HG03575 (cell line): Measurements from ENCODE around the gene MEIS1.

ENCODE experiments used
- ATAC-seq: cut with Tn5 transposase; IDR thresholded peaks from one replicate; pipeline ENCODE4 v1.9.1; 2021; ENCODE audit not compliant: unreplicated experiment, insufficient number of reproducible peaks, low FRiP score; ENCODE audit errors: extremely low read depth

Gene MEIS1

DNA sequence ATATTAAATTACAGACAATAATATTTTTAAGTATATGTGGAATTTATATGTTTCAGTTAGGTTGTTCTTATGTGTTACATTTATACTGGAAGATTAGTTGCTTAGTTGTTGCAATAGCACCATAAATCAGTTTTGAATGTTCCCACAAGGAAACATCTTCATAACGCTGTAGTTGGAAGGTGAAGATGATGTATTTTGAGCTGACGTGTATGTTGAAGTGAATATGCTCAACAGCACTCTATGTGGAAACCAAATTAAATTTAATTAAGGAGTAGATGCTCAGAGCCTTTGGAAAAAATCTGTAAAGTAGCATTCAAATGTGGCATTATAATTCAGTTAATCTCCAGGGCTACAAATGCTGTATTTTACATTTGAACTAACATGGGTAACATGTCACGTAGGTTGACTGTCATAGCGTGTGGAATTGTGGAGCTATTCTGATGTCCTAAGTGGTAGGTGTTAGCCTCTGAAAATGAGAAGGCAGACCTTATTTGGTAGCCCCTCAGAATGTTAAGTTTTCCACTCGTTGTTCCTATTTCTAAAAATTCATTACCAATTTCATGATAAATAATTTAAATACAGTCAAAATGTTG lies 88.5 kb downstream of the MEIS1 start:
- ATAC-seq, result no peak

DNA sequence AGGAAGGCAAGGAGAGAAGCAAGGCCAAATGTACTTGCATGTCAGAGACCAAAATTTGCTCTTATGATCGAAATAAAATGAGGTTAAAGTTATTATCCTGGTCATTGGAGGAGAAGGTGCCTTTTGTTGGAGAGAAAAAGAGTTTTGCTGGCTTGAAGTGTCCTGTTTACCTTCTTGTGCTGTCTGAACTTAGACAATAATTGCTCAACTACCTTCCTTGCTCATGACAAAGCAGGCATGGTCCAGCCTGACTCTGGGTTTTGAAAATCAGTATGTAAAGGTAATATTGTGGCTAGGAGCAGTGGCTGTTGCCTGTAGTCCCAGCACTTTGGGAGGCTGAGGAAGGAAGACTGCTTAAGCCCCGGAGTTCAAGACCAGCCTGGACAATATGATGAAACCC lies 89.1 kb downstream of the MEIS1 start:
- no peak for ATAC-seq

DNA sequence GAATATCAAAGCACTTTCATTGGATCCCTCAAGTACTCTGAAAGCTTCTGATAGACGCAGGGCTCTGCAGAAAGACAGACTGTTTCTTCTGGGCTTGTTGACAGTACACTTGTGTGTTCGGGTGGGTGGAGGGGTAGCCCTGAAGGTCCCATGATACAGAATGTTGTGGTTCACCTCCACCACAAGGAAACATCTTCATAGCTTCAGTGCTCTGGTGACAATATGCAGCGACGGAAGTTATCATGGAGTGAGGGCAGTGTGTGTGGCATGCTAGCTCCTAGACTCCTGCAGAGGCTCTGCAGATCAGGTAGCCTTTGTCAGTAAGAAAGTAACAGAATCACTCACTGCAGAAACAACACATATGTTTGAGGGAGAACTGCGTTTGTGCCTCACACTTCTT lies 90.7 kb downstream of the MEIS1 start:
- ATAC-seq, result no peak

DNA sequence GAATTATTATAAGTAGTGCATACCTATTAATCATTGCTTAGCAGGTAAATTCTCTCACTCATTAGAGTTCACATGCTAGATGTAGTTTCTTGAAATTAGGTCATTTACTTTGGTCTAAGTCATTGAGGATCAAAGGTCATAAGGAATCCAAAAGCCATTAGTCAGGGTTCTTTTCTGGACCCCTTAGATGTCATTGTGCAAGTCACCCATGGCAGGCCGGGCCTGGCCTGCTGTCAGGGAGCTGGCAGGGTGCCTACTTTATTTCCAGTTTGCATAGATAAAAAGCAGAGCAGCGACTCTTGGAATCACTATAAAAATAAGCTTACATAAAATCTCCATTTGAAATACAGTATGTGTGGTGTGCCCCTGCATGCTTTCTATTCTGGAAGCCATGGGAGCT lies 91.3 kb downstream of the MEIS1 start:
- ATAC-seq, result no peak

DNA sequence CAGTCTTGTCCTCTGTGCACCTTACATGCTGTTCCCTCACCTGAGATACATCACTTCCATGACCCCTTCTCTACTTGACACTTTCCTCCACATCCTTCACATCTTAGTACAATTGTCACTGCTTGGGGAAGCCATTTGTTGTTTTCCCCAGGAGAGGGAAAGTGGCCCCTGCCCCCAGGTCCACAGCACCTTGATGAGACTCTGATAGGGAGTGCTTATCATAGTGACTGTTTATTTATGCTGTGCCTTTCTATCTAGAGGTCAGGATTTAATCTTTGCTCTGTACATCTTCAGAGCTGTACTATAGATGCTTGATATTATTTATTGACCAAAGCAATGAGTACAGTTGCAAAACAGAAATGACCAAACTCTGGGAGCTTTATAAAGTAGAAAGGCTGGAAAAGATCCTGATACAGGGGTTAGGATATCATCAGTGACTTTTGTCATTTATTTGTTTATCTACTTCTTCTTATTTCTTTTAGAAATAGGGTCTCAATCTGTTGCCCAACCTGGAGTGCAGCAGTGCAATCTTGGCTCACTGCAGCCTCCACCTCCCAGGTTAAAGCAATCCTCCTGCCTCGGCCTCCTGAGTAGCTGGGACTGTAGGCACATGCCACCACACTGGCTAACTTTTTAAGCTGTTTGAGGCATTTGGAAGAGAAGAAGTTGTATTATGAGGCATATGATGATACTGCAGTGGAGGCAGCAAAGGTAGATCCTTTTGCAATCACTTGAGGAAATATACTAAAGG lies 94.2 kb downstream of the MEIS1 start:
- no peak for ATAC-seq

DNA sequence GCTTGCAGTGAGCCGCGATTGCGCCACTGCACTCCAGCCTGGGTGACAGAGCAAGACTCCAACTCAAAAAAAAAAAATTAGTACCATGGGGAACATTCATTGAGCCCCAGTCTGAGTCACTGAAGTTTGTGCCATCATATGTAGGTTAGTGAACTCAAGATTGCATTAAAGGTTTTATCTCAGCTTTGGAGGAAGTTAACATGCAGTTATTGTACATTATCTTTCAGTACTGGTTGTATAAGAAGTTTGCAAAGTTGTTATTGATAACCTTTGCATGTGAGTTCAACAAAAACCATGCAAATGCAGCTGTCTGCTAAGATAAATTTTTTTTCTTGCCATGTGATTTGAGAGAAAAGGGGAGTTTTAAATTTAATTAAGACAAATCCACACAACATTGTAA lies 95.7 kb downstream of the MEIS1 start:
- ATAC-seq, result no peak

DNA sequence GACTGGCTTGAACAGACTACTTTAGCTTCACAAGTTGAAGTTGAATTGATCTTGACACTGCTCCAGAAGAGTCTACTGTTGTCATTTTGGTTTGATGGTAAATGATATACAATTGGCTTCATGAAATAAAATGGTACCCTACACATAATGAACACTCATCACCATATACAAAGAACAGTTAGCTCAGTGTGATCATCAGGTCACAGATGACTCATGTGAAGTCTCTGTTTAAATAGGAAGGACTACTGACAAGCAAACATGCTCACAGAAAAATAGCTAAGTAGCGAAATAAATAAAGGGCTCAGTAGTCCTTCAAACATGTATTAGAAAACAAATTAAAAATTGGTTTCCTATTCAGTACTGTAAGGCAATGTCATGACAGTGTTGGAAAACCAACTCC lies 96.2 kb downstream of the MEIS1 start:
- no peak for ATAC-seq

DNA sequence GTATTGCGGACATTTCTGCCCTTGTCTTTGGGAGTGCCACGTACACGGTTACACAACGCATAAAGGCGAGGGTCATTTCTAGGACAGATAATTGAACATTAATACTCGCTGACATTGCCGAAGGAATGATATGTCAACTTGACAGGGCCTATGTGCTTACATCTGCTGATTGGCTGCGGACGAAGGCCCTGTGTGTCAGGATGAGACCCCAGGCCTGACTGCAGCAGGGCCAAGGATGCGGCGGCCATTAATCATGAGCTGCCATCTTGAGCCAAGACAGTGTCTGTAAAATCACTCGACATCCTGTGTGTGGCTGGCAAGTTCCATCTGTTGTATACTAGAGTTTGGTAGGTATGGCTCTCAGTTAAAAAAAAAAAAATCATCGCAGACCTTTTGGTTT lies 96.6 kb downstream of the MEIS1 start:
- ATAC-seq, result no peak

DNA sequence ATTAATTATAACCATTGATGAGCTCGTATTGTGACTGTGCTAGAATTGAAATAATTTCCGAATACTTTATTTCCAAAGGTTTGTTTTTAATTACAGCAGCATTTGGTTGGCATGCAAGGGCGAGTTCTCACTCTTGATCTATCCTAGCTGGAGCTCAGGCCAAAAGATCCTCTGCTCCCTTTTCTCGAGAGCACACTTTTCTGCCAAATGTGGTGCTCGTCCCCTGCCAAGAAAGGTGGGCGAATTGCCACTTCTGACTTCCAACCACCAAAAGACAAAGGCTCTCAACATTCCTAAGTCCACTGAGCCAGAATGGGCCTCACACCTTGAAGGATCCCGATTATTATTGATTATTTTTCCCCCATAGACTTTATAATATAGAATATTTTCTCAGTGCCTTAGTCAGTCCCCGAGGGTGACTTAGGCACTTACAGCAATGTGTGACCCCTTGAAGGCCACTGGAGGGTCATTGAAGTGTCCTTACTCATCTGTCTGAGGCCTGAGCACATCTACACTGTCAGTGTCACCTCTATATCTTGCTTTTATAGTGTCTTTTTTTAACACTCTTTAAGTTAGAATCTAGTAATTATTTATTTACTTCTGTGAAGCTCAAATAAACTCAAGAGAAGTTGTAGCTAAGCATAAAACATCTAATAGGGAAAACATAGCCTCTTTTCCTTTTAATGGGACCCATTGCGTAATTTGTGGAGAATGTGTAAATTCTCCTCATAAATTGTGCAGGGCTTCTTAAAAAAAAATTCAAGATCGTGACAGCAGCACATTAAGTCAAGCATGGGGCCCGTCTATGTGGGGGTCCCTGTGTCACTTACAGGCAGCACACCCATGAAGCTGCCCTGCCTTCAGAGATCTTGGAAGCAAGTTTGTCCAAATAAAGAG lies 98.3 kb downstream of the MEIS1 start:
- ATAC-seq, result no peak

DNA sequence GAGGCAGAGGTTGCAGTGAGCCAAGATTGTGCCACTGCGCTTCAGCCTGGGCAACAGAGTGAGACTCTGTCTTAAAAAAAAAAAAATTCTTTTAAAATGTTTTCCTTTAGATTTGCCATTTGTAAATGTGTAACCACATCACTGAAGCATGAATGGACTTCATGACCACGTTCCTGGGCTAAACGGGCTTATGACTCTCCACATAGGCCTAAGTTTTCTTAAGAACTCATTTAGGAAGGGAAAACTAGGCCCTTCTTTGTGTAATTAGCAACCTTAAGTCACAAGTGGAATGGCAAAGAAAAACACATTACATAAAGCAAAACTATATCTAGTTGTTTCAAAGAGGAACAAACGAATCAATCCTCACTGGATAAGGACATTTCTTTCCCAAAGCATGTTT lies 99.5 kb downstream of the MEIS1 start:
- ATAC-seq, result no peak

DNA sequence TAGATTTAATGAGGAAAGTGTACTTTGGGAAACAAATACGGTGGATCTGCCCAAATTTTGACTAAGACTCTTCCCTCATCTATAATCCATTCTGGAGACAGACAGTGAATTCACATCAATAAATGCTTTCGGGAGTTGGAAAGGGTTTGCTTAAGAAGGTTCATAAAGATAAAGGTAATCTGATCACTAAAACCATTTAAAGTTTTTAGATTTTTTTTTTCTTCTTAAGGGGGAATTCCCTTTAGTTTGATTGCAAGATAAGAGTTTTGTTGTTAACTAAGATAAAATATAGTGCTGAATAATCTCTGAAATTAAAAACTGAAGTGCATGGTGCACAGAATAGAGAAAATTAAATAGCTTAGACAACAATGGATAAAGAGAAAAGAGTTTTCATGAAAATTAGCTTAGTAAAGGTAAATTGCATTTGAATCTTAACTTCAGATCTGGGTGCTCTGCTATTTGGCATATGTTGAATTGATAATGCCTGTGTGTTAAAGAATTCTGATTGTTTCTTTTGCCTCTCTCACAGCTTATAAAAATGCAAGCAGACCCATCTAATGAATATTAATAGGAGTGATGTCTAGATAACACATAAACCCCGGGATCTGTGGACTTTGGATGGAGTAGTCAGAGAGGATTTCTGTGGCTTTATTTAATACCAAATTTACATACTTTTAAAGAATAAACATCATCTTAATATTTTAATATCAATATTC lies 100.8 kb downstream of the MEIS1 start:
- no peak for ATAC-seq

DNA sequence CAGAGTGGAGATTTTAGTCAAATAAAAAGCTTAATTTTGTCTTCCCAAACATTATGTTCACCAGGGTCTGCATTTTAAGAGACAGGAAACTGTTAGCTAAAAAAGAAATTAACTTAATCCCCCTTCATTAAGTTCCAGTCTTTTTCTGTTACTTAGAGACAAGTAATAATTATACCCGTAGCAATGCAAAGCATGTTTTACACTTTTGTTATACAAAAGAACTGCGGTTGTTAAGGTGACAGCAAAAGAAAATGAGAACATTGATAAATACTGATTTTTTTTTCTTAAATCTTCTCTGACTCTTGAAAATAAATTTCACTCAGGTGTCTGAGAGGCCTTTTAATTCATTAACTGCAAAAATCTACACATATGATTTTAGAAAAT lies 101.4 kb downstream of the MEIS1 start:
- no peak for ATAC-seq

DNA sequence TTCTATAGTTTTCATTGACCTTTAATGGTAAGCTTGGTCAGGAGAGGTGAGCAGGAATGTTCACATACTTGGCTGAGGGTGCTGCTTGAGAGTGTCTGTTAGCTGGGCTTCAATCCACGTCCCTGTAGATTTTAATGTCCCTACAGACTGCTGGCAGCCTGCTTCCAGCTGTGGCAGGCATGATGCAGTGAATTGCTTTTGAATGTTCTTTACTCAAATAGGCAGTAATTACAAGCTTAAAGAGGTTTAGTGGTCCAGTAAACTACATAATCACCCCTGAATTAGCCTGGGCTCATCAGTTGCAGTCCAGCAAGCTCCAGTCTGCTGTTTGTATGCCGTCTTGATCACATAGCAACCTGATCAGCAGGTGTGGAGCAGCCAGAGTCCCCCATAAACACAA lies 102.1 kb downstream of the MEIS1 start:
- ATAC-seq, result no peak

DNA sequence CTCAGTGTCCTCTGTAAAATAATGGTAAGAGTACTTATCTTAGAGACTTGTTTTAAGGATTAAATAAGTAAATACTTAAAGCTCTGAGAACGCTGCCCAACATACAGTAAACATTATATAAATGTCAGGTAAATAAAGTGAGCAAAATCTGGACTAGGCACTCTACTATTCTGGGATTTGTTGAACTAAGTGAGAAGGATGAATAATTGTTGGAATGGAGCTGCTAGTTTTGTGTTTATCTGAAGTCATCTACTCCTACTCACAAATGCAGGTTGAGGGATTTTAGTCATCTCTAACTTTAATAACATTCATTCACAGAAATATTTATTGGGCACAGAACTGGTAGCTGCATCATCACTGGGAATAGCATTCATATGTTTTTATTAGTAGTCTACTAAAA lies 103.4 kb downstream of the MEIS1 start:
- ATAC-seq, result no peak

DNA sequence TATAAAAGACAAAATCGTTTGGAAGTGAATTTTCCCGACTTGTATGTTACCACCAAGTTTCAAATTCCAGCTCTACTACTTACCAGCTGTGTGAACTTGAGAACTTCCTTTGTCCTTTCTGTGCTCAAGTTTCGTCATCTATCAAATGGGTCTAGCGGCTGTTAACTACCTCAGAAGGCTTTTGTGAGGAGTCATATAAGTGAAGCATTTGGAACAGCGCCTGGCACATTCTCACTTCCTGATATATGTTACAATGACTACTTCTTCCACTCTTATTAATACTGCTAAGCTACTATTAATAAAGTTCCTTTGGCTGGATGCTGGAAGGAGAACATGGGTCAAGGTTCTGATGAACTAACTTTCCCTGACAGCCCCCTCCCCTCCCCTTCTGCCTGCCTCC lies 104.5 kb downstream of the MEIS1 start:
- ATAC-seq, result no peak

DNA sequence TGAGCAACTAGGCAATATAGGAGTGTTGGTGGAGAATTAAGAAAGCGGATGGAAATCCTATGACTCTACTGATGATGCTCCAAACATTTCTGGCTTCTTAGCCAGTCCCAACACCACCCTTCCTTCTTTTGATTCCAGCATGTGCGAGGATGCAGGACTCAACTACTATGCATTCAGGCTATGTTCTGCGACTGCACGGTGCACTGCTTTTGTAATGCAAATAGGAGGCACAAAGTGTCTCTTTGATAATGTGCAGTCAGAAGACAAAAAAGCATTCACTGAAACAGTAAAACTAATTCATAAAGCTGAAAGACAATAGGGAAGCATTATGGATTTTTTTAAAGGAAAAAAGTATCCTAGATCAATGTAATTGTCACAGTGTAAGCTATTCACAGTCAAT lies 106.7 kb downstream of the MEIS1 start:
- no peak for ATAC-seq

DNA sequence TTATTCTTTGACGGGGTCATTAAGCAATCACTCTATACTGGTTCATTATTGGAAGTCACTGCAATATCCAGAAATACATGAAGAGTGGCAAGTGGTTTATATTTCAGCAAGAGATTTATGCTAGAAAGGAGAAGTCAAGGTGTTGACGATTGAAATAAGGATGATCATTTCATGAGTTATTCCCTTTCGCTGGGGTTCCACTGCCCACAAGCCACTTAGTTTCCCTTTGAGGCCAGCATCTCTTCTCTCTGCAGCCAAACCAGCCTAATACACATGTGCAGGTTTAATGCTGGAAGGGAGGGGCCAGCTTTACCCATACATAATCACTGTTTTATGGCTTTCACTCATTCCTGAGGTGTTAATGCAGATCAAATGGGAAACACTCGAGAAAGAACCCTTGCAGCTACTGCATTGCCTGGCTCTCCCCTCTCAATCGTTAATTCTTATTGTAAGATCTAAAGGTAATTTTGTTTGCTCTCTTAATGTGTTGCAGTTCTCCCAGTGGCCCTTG lies 108.4 kb downstream of the MEIS1 start:
- no peak for ATAC-seq

DNA sequence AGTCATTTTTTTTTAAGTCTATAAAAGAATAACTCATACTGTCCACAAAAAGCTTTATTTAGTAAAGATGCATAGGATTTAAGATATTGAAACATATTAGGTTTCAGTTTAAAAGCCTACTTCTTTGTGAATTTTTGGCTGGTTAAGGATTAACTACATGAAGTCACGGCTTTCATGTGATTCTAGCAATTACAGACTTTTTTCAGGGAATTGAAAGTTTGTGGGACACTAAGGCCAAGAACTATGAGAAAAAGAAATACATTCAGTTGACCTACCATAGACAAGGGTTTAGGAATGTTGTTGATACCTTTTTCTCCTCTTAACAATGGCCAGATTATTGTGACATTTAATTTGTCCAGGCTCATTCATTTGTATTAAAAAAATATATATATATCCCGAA lies 109.3 kb downstream of the MEIS1 start:
- ATAC-seq, result no peak

DNA sequence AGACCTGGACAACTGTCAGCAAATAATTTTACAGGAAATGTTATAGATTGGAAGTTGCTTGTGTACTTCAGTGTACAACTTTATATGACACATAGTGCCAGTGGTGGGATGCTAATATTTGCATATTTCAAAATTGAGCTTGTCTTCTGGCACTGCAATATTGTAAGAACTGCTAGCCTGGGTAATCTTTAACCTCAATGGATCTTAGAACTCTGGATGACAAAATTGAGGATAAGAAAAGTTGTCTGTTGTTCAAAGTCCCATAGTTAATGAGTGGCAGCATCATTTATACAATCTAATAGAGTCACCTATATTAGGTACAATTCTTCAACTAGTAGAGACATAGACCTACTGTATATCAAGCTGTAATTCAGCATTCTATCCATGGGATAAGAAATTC lies 110.3 kb downstream of the MEIS1 start:
- no peak for ATAC-seq
